NT2/D1 (cell line): ENCODE data around the gene HSBP1.

Source experiments
- SUZ12 ChIP-seq: IDR thresholded peaks from 2 replicates; pipeline ENCODE4 v1.6.1; 2011; ENCODE audit not compliant: insufficient read length, insufficient read depth; ENCODE audit errors: extremely low read depth
- ZNF274 ChIP-seq: IDR thresholded peaks from 2 replicates; pipeline ENCODE4 v1.6.1; 2011; ENCODE audit warnings: mild to moderate bottlenecking, low read depth, low read length

- TF ChIP-seq SUZ12 (no peak), ZNF274 (no peak)
Observed at GRCh38 chr16:83838151-83838550, 30.4 kb downstream of the HSBP1 start.
